Activated CD8-positive, alpha-beta memory T cell treated with anti-CD3 and anti-CD28 coated beads, Interleukin-2, amount 50 U/mL, for 24 hours (primary cell): ENCODE measurements around the gene GIGYF2.
"Not testable (repeated sequence)": the region's sequence is repeated elsewhere in the genome, so short reads cannot be mapped to it uniquely, and the experiment has no call there.

ENCODE experiments used
- DNase-seq: peaks from one replicate; pipeline ENCODE4 v3.0.0-alpha.2; 2020; ENCODE audit errors: extremely low read depth

GIGYF2 gene

DNA sequence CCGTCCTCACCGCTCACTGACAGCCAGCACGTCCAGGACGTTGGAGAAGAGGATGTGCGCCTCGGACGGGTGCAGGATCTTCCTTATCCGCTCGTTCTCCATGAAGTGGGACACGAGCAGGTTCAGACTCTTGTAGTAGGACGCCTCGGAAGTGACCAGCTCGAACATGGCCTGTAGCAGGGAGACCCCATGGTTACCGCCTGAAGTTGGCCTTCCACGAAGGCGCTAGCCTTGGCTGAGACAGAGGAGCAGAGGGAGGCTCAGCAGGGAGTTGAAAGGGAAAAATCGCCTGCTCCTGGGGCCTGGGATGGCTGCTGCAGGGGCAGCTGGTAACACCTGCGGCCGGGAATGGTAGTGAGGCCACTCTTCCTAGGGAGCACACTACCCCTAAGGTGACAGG, 197.6 kb downstream of the GIGYF2 start:
- DNase-seq, result no peak

DNA sequence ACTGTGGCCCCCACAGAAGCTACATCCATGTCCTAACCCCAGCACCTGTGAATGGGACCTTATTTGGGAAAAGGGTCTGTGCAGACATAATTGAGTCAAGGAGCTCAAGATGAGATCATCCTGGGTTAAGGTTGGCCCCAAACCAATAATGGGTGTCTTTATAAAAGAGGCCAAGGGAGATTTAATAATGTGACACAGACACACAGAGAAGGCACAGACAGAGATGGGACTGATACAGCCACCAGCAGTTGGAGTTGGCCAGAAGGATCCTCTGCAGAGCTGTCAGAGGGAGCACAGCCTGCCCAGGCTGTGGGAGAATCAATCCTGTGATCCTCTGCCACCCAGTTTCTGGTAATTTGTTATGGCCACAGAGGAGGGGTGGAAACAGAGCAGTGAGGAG, 199.0 kb downstream of the GIGYF2 start:
- DNase-seq, result no peak

DNA sequence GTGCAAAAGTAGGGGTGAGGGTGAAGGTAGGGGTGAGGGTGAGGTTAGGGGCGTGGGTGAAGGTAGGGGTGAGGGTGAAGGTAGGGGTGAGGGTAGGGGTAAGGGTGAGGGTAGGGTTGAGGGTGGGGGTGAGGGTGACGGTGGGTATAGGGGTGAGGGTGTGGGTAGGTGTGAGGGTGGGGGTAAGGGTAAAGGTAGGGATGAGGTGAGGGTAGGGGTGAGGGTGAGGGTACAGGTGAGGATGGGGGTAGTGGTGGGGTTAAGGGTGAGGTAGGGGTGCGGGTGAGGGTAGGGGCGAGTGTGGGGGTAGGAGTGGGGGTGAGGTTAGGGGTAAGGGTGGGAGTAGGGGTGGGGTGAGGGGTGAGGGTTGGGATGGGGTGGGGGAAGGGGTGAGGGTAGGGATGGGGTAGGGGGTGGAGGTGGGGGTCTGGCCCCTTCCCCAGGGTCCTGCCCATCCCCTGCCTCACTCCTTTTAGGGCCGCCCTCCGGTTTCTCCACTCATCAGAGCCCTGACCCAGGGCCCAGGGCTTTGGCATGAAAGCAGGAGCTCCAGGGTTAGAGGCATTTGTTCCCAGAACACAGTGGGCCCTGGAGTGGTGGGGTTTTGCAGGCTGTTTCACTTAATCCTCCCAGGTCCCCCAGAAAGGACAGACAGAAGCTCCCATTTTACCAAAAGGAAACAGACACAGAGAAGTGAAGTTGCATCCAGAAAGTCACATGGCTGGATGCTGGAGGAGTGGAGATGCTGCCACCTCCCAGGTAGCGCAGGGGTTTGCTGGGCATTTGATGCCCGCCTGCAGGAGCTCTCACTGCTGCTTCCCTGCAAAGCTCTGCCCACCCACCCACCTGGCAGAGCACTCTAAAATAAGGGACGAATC, 199.8 kb downstream of the GIGYF2 start:
- no peak for DNase-seq

DNA sequence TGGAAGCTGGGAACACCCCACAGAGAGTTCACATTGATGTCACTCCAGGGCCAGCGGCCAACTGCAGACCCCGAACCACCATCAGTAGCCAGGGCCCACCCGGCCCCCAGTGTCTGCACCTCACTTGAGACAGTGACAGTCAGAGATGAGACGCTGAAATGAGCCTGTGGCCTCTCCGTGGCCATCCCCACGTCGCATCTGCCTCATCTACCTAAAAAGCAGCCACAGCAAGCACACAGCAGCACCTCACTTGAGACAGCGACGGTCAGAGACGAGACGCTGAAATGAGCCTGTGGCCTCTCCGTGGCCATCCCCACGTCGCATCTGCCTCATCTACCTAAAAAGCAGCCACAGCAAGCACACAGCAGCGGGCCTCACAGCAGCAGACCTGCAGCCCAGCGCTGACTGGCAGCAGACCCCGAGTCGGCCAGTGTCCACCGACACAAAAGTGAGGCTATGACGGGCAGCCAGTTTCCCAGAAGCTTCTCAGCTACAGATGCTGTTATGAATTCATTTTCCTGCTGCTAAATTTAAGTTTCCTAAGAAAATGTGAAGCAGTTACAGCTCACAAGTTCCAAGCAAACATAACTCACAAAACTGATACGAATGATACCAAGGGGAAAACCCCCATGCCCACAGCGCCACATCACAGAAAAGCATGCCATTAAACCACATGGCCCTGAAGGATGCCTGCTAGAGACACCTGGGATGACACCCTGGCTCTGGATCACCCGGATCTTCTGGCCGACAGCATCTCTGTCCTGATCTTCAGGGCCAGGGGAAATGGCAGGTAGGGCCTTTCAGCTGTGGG, 200.7 kb downstream of the GIGYF2 start:
- DNase-seq, result no peak

DNA sequence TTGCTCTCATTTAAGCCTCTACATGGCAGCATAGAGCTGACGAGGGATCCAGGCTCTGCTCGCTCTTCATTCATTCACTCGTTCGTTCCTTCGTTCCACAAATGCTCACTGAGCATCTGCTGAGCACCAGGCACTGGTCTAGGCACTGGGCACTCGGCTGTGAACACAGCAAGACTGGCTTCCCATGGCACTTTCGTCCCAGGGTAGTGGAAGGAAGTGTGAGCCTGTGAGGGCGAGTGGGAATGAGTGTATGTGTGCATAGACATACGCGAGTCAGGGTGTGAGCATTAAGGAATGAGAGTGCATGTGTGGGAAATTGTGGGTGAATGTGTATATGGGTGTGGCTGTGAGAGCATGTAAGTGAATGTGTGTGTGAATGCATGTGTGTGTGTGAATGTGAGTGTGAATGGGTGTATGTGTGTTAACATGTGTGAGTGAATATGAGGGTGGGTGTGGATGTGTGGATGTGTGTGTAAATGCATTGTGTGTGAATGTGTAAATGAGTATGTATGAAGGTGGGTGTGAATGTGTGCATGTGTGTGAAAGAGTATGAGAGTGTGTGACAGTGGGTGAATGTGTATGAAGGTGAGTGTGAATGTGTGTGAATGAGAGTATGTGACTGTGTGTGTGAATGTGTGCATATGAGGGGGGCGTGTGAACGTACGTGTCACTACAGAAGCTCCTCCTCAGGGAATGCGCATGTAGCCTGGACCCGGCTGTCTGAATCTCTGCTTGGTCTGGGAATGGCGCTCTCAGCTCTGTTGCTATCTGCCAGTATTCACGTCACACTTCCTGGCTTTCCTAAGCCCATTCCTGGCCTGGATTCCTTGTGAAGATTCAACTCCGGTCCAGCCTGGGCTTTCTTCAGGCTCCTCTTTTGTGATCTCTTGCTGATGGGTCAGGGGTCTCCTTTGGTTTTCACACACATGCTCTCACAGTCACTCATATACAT, 201.7 kb downstream of the GIGYF2 start:
- no peak for DNase-seq

DNA sequence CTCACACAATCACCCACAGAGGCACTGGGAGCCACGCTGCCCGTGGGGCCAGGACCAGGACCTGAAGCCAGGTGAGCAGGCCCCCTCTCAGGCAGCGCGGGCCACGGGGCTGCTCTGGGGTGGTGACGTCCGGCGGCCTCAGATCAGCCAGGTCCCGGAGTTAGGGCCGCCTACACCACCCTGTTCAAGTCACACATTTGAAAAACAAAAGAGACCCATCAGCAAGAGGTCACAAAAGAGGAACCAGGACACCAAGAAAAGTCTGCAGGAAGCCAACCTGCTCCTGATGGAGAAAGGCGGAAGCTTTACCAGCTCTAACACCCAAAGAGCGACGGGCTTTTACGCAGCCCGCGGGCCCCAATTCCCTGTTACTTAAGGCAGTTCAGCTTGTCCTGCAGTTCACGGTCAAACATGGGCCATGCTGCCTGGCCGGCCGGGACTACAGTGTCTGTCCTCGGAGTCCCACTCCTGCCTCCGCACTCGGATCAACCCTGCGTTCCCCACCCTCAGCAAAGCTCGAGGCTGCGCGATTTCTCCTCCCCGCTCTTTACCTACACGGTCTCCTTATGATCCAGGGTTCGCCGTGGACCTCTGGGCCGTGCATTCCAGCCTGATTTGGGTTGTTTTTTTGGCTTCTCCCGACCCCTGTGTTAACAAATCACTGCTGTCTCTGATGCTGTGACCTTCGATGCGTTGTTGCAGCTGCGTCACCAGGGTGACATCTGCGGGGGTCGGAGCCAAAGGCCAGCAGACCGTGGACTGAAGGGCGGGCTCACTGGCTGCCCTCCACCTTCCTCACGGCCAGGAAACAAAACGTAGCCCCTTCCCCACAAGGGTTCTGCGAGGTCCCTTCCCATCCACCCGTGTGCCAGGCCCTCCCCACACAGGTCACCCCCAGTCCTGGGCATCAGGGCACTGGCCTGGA, 203.9 kb downstream of the GIGYF2 start:
- DNase-seq, result no peak

DNA sequence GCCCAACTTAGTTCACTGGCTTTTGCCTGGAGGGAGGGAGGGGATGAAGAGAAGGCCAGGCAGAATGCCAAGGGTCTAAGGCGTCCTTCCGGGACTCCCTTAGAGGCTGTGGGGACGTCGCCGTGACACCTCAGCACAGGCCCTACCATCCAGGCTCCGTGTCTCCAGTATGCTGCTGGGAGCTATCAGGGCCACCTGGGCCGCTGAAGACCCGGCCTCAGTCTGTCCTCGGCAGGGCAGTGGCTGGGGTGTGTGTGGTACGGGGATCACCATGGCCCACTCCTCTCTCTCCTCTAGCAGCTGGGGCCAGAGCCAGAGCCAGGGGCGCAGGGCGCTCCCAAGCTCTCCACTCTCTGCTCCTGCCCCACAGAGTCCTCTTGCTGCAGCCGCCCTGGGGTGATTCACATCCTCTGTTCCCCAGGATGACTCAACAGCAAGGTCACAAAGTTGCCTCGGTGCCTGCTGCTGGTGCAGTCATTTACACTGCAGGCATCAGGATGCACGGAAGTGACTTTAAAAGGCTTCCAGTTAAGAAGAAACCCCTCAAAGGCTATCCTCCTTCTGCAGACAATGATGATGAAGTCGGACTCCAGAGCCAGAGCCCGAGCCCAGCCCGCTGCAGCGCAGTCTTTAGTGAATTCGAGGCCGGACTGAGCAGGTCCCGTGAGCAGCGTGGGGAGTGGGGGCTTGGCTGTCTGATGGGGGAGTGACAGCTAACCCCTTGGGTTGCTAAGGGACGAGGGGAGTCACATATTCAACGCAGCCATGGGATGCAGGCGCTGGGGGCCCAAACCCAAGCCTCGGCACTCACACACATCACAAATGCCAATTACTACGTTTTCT, 204.8 kb downstream of the GIGYF2 start:
- DNase-seq, result peak; percentile 4

DNA sequence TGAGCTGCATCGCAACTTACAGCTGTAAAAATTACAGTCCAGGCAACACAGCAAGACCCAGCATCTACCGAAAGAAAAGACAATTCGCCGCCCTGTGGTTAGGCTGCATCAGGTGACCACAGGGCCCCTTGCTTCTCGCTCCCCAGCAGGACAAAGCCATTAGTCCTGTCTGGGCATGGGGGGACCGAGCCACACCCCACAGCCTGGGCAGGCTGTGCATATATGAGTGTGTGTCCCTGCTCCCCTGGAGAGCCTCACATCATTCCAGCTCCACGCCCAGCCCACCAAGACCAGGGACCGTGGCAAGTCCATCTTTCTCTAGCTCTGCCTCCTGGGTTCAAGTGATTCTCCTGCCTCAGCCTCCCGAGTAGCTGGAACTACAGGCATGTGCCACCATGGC, 206.9 kb downstream of the GIGYF2 start:
- DNase-seq, result no peak

DNA sequence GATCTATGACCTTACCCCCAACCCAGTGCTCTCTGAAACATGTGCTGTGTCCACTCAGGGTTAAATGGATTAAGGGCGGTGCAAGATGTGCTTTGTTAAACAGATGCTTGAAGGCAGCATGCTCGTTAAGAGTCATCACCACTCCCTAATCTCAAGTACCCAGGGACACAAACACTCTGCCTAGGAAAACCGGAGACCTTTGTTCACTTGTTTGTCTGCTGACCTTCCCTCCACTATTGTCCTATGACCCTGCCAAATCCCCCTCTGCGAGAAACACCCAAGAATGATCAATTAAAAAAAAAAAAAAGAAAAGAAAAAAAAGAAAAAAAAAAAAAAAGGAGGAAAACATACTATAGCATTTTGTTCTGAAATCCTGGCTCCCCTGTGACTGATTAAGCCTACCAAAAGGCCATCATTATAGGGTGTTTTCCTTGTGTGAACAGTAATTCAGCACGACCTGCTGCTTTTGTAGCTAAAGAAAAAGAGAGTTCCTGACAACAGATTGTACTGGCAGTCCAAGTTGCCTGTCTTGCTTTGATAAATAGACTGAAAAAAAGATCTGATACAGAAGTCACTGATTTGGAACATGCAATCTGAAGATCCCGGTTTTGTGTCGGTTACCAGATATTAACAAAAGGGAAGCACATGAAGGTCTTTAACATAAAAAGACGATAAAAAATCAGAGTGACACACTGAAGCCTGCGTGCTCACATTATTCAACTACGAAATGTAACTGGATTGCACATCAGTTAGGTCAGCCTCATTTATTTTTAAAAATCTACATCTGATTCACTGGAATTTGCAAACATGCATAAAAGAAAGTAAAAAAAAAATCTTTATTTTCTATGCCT, 210.0 kb downstream of the GIGYF2 start:
- not testable (repeated sequence) for DNase-seq

DNA sequence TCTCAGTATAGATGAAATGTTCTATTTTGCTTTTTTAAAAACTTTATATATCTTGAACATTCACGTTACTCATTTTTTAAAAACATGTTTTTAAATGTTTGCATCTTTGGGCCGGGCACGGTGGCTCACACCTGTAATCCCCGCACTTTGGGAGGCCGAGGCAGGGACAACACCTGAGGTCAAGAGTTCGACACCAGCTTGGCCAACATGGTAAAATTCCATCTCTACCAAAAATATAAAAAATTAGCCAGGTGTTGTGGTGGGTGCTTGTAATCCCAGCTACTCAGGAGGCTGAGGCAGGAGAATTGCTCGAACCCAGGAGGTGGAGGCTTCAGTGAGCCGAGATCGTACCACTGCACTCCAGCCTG, 210.6 kb downstream of the GIGYF2 start:
- not testable (repeated sequence) for DNase-seq

DNA sequence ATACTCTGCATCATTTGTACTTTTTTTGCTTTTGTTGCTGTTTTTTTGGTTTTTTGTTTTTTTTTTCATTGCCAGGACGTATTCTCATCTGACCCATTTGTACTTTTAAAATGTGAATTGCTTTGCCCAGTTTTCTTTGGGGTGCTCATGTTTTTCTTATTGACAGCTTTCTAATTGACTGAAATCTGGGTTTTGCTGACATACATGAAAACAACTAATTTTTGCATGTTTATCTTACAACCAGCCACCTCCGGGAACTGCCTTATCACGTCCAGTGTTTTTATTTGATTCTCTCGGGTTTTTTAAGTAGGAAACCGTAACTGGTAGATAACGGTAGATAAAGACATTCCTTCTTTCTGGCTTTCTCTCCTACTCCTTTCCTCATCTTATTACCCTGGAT, 211.6 kb downstream of the GIGYF2 start:
- DNase-seq, result no peak
